ENCODE results near the gene ACTL7A.
A peak's percentile ranks its signal among the peaks of the same experiment; 100 is the strongest.

The ACTL7A gene

DNA sequence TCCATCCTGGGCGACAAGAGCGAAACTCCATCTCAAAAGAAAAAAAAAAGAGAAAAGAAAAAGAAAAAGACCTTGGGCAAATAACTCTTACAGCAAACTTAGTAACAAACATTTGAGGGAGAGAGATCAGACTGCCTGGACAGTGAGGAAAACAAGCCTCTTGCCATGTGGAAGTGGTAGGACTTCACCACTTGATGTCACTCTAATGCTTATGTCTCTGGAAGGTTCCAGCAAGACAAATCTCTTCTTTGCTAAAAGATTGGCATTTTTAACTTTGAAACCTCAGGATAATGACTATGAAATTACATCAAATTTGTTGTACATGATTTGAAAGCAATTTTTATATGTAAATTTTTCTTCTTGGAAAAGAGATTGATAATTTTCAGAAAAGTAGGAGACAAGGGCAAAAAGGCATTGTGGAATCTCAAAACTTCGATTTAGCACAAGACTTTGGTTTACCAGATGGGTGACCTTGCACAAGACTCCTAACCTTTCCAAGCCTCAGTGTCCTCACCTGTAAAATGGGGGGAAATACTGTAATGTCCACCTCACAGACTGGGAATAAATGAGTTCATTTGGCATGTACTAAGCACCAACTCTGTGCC lies 11.7 kb upstream of the ACTL7A start:
- TF ChIP-seq, protein P1, sequence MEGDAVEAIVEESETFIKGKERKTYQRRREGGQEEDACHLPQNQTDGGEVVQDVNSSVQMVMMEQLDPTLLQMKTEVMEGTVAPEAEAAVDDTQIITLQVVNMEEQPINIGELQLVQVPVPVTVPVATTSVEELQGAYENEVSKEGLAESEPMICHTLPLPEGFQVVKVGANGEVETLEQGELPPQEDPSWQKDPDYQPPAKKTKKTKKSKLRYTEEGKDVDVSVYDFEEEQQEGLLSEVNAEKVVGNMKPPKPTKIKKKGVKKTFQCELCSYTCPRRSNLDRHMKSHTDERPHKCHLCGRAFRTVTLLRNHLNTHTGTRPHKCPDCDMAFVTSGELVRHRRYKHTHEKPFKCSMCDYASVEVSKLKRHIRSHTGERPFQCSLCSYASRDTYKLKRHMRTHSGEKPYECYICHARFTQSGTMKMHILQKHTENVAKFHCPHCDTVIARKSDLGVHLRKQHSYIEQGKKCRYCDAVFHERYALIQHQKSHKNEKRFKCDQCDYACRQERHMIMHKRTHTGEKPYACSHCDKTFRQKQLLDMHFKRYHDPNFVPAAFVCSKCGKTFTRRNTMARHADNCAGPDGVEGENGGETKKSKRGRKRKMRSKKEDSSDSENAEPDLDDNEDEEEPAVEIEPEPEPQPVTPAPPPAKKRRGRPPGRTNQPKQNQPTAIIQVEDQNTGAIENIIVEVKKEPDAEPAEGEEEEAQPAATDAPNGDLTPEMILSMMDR (IDR thresholded peaks at IDR 0.05; ENCODE audit: low read depth, low read length) = peak; percentile 36
- no peak for DNase-seq (ENCODE audit: extremely low read depth, low read depth)

DNA sequence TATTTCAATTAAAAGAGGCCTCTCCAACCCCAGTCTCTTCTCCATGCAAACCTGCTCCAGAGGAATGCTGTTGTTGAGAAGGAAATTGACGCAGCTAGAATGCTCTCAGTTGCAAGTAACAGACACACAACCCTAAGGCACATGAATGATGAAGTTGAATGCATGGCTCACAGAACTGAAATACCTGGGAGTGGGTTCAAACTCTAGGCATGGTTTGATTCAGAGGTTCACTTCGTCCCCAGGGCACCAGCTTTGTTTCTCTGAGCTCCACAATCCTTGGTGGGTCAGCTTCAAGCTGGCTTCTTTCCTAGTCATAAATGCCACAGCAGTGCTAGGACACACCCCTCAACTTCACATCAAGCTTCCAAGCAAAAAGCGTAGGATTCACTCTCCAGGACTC lies 10.9 kb upstream of the ACTL7A start:
- no peak for DNase-seq (ENCODE audit: extremely low read depth, low read depth)
- TF ChIP-seq, protein P1 (IDR thresholded peaks at IDR 0.05; ENCODE audit: low read depth, low read length) = no peak

DNA sequence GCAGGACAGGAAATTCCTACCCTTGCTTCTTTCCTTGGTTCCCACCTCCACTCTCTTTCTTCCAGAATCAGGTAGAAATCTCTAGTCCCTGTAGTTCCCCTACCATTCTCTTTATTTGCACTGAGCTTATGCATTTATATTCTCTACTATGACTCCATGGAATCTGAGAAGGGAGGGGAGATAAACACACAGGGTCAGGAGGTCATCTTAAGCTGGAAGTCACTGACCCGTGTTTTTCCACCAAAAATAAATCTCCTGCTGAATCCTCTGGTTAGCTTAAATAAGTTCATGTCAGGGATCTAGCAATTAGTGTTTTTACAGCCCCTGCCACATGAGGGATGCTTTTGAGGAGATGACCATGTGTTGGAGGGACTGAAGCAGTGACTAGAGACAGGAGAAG lies 10.0 kb upstream of the ACTL7A start:
- no peak for DNase-seq (ENCODE audit: extremely low read depth, low read depth)
- TF ChIP-seq, protein P1 (IDR thresholded peaks at IDR 0.05; ENCODE audit: low read depth, low read length) = no peak

DNA sequence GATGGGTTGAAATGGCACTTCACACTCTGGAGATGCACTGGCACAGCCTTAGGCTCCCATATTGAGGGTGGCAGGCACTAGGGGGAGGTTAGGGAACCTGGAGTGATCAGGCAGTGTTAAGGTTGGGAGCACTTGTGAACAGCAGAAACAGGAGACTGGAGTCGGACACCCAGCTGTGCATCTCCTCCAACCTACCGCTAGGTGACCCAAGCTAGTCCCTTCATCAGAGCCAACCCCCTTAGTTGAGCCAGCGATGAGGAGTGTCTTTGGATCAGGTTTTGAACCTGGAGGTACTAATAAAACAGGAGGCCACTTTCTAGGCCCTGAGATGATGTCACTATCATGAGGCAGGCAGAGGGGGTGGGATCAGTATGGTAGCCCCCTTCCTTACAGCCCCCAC lies 8.0 kb upstream of the ACTL7A start:
- TF ChIP-seq, protein P1 (IDR thresholded peaks at IDR 0.05; ENCODE audit: low read depth, low read length) = no peak
- DNase-seq (ENCODE audit: extremely low read depth, low read depth) = no peak

DNA sequence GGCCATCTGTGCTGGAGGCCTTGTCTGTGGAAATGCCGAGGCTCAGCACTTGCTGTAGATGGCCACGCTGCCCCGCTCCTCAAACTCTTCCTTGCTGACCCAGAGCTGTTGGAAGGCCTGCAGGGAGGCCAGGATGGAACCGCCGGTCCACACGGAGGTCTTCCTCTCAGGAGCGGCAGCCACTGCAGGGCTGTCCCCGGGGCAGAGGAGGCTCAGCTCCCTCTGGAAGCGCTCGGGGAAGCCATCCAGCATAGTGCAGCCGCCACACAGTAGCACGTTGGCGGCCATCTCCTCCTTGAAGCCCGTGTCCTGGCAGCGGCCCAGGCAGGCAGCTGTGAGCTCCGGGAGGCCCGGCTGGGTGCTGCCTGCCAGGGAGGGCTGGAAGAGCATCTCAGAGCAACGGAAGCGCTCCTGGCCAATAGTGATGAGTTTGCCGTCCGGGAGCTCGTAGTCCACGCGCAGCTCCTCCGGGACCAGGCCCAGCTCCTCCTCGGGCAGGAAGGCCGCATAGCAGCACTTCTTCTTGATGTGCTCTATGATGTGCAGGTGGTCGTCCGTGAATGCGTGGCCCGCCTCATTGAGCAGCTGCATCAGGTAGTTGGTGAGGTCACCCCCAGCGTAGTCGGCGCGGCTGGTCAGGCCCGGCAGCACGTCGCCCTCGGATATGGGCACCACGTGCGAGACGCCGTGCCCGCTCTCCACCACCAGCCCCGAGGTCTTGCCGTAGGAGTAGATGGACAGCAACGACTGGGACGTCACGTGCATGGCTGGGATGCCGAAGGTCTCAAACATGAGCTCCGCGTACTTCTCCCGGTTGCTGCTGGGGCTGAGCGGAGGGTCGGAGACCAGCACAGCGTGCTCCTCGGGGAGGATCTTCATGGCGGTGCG lies 7.2 kb upstream of the ACTL7A start:
- DNase-seq (ENCODE audit: extremely low read depth, low read depth) = no peak
- TF ChIP-seq, protein P1 (IDR thresholded peaks at IDR 0.05; ENCODE audit: low read depth, low read length) = no peak

DNA sequence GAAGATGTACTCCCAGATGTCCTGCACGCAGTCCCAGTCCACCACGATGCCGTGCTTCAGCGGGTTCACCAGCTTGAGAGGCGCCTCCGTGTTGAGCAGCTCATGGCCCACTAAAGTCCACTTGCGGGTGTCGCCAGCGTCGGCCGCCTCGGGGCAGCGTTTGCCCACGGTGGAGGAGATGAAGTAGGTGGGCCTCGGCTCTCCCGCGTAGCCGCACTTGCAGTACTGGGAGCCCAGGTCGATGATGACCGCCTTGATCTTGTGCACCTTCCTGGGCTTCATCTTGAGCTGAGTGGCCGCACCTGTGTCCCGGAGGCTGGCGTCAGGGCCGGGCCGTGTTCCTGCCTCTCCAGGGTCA lies 6.6 kb upstream of the ACTL7A start:
- DNase-seq (ENCODE audit: extremely low read depth, low read depth) = no peak
- TF ChIP-seq, protein P1 (IDR thresholded peaks at IDR 0.05; ENCODE audit: low read depth, low read length) = no peak

DNA sequence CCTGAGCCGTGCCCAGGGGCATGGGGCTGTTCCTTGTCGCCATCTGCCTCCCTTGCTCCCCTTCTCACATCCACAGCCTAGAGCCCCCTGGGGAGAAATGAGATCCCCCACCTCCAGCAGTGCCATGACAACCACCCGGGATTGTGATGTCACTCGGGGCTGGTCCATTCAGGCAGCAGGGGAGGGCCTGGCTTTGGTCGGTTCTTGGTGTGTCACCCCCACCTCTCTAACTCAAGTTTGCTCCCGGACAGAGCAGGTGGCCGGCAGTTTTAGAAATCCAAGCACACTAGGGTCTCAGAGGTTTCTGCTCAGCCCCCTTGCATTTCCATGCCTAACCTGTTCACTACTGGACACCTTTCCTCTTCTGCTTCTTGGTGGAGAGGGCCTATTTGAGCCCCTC lies 6.2 kb upstream of the ACTL7A start, which contains the start of gene ACTL7B:
TSS of gene ACTL7B (minus strand) at position 99 of the 400 bp plus-strand sequence. CDS start at position 43, 56 bp downstream.
- DNase-seq (ENCODE audit: extremely low read depth, low read depth) = no peak
- TF ChIP-seq, protein P1 (IDR thresholded peaks at IDR 0.05; ENCODE audit: low read depth, low read length) = no peak
